Ishikawa (cell line): ENCODE measurements around the gene OR52N4.

Experiments
- CEBPB ChIP-seq: IDR thresholded peaks from 2 replicates; pipeline ENCODE4 v1.6.1; 2012
- CREB1 ChIP-seq: IDR thresholded peaks from 2 replicates; pipeline ENCODE4 v1.6.1; 2012; ENCODE audit warnings: low read depth
- EGR1 ChIP-seq: IDR thresholded peaks from 2 replicates; pipeline ENCODE4 v1.6.1; 2012
- EP300 ChIP-seq: IDR thresholded peaks from 2 replicates; pipeline ENCODE4 v1.6.1; 2012; ENCODE audit warnings: borderline replicate concordance
- FOXM1 ChIP-seq: IDR thresholded peaks from 2 replicates; pipeline ENCODE4 v1.6.1; 2012; ENCODE audit warnings: low read depth, borderline replicate concordance
- MAX ChIP-seq: IDR thresholded peaks from 2 replicates; pipeline ENCODE4 v1.6.1; 2012
- NFIC ChIP-seq: IDR thresholded peaks from 2 replicates; pipeline ENCODE4 v1.6.1; 2012
- RAD21 ChIP-seq: IDR thresholded peaks from 2 replicates; pipeline ENCODE4 v1.6.1; 2012; ENCODE audit warnings: low read depth
- REST ChIP-seq: IDR thresholded peaks from 2 replicates; pipeline ENCODE4 v1.6.1; 2012; ENCODE audit warnings: low read depth, mild to moderate bottlenecking
- TAF1 ChIP-seq: IDR thresholded peaks from 2 replicates; pipeline ENCODE4 v1.6.1; 2012; ENCODE audit warnings: low read depth, mild to moderate bottlenecking
- TCF12 ChIP-seq: IDR thresholded peaks from 2 replicates; pipeline ENCODE4 v1.6.1; 2012; ENCODE audit warnings: low read depth
- TEAD4 ChIP-seq: IDR thresholded peaks from 2 replicates; pipeline ENCODE4 v1.6.1; 2012
- USF1 ChIP-seq: IDR thresholded peaks from 2 replicates; pipeline ENCODE4 v1.6.1; 2012
- ZBTB7A ChIP-seq: IDR thresholded peaks from 2 replicates; pipeline ENCODE4 v1.6.1; 2012; ENCODE audit warnings: low read depth

DNA sequence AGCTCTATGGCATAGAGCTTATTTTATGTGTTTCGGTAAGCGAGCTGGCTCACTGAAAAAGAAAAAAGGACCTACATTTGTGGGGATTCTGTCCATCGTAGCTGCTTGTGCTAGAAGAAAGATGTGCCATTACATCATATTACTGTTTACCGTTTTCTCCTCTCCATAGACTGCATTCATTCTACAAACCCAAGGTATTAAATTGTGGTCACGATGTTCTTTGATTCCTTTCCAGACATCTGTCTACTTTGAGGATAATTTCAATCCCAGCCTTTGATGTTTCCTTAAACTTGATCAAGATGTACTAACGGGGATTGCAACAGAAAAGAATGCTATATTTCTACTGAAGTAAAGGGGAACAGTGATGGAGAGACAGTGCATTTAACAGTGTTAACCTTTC is 42.5 kb downstream of the OR52N4 start:
- TF ChIP-seq CREB1 (no peak), TAF1 (no peak), CEBPB (no peak), REST (no peak), ZBTB7A (no peak), EP300 (no peak), USF1 (no peak), RAD21 (no peak), MAX (no peak), EGR1 (no peak), TEAD4 (no peak), NFIC (no peak), TCF12 (no peak), FOXM1 (no peak)
